HG03521 (cell line): ENCODE data around the gene OPCML.

Source experiments
- ATAC-seq: cut with Tn5 transposase; IDR thresholded peaks from one replicate; pipeline ENCODE4 v1.9.1; 2021; ENCODE audit warnings: mild to moderate bottlenecking, moderate library complexity; ENCODE audit not compliant: unreplicated experiment

OPCML gene

DNA sequence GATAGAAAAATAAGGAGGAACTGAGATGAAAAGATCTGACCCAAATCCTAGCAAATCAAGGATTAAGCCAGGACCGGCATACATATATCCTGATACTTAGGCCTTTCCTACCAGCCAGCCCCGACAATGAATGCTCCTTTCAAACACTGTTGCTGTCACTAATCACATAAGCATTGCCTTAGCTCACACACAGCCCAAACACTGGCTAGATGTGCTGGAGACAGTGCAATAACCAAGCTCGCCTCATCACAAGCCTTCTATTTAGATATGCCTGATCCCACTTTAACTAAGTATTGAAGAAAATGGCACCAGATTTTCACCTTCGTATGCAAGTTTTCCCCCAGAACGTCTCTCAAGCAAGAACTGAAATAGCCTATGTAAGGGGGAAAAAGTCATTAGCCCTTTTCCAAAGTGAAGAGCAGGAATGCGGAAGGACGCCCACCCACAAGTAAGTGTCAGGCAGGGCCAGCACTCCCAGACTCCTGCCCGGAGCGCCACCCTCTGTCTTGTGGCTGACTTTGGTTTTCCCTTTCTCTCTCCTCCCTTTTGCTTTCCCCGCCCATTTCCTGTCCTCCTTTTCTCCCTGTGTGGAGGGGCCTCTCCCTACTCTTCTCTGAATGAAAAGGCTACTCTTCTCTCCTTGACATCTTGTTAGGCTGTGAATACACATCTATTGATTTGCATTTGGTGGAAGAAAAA lies 8.9 kb upstream of the OPCML start:
- ATAC-seq, result no peak

GRCh38 chr11:133536198-133536597 lies 3.9 kb upstream of the OPCML start:
- no peak for ATAC-seq

GRCh38 chr11:133533205-133533604 lies 904 bp upstream of the OPCML start:
- no peak for ATAC-seq

- no peak for ATAC-seq
These were observed 843 bp downstream of the OPCML start for GRCh38 chr11:133531458-133531857.

DNA sequence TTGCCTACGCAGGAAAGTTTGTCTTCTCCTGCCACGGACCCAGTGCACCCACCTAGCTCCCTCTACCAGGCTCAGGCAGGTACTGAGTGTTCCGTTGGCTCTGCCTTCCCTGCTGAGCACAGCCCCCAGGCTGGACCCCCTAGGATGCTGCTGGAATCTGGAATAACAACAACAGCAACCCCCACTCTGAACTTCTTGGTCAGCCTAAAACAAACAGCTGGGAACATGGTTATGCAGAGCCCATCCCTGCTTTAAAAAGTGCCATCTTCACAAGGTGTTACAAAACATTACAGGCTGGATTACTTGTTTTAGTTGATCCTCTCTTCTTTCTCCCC lies 1.8 kb downstream of the OPCML start:
- ATAC-seq, result no peak

- ATAC-seq, result no peak
These were observed 2.3 kb downstream of the OPCML start for GRCh38 chr11:133529807-133530500.

DNA sequence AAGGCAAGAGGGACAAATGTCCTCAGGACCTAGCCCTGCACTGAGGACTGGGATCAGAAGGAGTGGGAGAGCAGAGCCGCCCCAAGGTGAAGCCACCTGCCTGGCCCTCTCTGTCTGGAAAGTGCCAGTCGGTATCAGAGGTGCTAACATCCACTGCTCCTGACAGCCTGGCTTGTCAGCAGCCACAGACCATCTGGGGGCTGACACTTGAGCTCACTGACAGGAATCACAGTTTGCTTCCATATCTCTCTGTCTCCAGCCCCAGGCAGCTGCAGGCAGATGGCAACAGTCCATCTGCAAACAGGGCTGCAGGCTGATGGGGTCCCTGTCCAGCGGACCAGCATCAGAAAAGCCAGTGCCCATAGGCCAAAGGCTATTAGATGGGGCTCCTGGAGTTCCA lies 5.5 kb downstream of the OPCML start:
- ATAC-seq, result no peak

DNA sequence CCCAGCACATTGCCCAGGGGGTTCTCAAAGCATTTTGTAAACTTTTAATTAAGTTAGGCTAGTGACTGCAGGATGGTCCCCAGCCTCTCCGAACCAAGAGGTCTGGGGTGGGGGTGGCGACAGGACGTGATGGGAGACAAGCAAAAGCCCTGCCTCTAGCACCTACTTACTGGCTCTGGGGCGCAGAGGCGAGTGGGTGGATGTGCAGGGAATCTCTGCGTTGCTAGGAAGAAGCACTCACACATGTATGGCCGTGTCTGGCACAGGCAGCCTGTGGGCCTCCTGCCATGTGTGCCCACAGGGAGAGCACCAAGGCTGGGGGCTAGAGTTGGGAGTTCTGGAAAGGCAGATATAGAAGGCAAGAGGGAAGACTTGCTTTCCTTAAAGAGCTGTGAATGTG lies 6.3 kb downstream of the OPCML start:
- ATAC-seq, result no peak

DNA sequence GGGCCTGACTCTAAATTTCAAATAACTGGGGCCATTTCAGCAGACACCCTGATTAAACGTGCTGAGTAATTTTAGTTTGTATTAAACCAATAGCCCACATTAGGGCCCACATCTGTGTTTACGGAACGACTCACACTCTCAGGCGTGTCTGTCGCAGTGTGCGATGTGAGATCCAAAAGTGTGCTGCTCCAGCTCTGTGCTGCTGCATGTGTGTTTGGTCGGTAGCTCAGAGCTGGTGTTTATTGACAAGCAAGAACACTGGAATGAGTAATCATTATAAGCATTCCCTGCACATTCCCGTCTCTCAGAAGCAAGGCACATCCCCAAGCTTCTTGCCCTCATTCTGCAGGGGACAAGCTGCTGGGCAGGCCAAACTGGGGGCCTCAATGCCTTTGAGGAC lies 7.8 kb downstream of the OPCML start:
- ATAC-seq, result no peak

GRCh38 chr11:133522344-133522743 lies 10.0 kb downstream of the OPCML start:
- ATAC-seq, result no peak

DNA sequence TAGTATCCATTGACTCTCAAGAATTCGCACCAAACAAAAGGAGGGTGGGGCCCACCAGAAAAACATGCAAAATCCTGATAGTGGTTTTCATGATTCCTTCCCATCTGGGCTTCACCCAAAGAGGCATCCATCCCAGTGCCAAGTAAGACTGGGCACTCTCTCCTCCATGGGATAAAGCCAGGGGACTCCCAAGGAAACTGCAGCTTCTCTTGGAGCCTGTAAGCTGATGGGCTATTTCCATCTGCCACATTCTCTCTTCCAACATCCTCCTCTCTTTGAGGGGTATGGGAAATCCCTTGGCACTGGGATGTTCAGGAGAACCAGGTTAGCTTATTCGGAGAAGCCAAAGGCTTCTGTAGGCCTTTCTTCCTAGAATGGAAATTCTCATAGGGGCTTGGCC lies 10.8 kb downstream of the OPCML start:
- ATAC-seq, result no peak

- ATAC-seq, result no peak
These were observed 11.6 kb downstream of the OPCML start for GRCh38 chr11:133520707-133521106.

GRCh38 chr11:133519560-133519959 lies 12.7 kb downstream of the OPCML start:
- no peak for ATAC-seq

- no peak for ATAC-seq
These were observed 13.5 kb downstream of the OPCML start for GRCh38 chr11:133518702-133519264.

- ATAC-seq, result no peak
These were observed 15.5 kb downstream of the OPCML start for GRCh38 chr11:133516845-133517244.

- ATAC-seq, result no peak
These were observed 17.2 kb downstream of the OPCML start for GRCh38 chr11:133515107-133515506.

DNA sequence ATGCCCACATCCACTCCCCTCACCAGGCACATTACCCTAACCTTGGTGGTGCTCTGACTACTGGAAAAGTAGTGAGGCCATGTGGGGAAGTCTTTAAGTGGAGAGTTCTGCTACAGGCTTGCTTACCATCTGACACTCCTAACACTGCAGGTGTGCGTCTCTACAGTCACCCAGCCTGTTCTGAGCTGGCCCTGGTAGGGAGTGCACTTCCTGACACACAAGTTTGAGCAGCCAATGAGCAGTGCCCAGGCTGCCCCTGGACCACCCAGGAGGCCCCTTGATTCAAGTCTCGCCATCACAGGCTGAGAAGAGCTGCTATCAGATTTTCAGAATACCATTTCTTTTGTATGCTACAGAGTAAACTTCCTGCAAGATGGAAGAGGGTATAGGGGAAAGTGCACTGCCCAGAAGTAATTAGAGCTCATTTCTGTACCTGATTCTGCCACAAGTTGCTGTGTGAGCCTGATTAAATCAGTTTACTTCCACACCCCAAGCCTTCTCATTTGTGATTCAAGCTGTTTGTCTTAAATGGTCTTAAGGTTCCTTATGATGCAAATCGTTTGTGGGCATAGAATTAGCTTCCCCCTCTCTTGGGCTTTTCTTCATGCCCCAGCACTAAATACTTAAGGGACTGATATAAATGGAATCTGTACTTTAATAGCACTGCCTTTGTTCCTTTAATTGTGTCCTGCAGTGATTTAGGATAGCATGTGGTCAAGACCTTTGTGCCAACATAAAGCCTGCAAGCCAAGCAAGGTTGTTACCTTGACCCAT lies 22.2 kb downstream of the OPCML start:
- ATAC-seq, result no peak

DNA sequence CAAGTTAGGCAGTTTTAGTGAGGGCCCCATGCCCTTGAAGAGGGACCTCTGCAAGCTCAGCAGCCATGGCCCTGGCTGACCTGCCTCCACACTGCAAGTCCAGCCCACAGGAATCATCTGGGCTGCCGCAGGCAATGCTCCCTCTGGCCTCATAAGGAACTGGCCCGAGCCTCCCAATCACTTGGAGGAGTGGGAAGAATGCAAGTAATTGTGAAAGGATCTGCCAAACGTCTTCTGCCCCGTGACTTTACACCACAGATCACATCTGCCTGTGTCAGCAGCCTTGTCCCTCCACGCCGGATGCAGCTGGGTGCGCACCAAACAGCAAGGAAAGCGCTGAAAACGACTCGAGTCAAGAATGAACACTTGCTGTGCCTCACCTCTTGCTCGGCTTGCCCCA lies 23.8 kb downstream of the OPCML start:
- ATAC-seq, result no peak

- no peak for ATAC-seq
These were observed 25.1 kb downstream of the OPCML start for GRCh38 chr11:133507185-133507584.

- no peak for ATAC-seq
These were observed 25.7 kb downstream of the OPCML start for GRCh38 chr11:133506551-133507094.

- ATAC-seq, result no peak
These were observed 26.3 kb downstream of the OPCML start for GRCh38 chr11:133506023-133506422.
